HEK293T (cell line): ENCODE data around the gene CFAP68.

ENCODE experiments used
- ARNT ChIP-seq: fragments of 450-650 bp; IDR thresholded peaks from 2 replicates; pipeline ENCODE4 v1.6.1; 2017; ENCODE audit warnings: mild to moderate bottlenecking
- BHLHE40 ChIP-seq: fragments of 450-650 bp; IDR thresholded peaks from 2 replicates; pipeline ENCODE4 v1.6.1; 2016; ENCODE audit warnings: mild to moderate bottlenecking, moderate library complexity, borderline replicate concordance
- ELF4 ChIP-seq: fragments of 450-650 bp; IDR thresholded peaks from 2 replicates; pipeline ENCODE4 v1.6.1; 2017; ENCODE audit warnings: antibody characterized with exemption
- FOXM1 ChIP-seq: fragments of 450-650 bp; IDR thresholded peaks from 2 replicates; pipeline ENCODE4 v1.6.1; 2017; ENCODE audit warnings: mild to moderate bottlenecking, borderline replicate concordance
- L3MBTL2 ChIP-seq: fragments of 450-650 bp; conservative IDR thresholded peaks from 2 replicates; pipeline ENCODE4 v1.6.1; 2016; ENCODE audit warnings: mild to moderate bottlenecking
- LEF1 ChIP-seq: fragments of 450-650 bp; IDR thresholded peaks from 2 replicates; pipeline ENCODE4 v1.6.1; 2017; ENCODE audit warnings: mild to moderate bottlenecking, borderline replicate concordance
- SP1 ChIP-seq: fragments of 450-650 bp; IDR thresholded peaks from 2 replicates; pipeline ENCODE4 v1.6.1; 2017
- SUZ12 ChIP-seq: fragments of 450-650 bp; IDR thresholded peaks from 2 replicates; pipeline ENCODE4 v1.6.1; 2016; ENCODE audit warnings: mild to moderate bottlenecking
- TARDBP ChIP-seq: fragments of 450-650 bp; IDR thresholded peaks from 2 replicates; pipeline ENCODE4 v1.6.1; 2016
- ZNF384 ChIP-seq: fragments of 450-650 bp; IDR thresholded peaks from 2 replicates; pipeline ENCODE4 v1.6.1; 2016

DNA sequence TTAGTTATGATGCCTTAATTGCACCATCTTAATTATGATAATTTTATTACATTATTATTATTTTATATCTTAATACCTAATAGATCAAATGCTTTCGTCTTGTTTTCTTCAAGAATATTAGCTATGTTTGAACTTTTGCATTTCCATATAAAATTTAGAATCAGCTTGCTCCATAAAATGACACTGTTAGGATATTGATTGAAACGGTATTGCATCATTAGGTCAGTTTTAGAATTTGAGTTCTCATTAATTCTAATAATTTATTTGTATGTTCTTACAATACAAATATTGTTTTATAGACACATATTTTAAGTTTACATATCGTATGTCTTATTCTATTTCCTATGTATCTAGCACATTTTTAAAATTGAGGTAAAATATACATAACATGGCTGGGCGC lies 6.7 kb downstream of the CFAP68 start:
- TF ChIP-seq BHLHE40 (no peak), L3MBTL2 (no peak), ZNF384 (no peak), SP1 (no peak), SUZ12 (no peak), LEF1 (no peak), FOXM1 (no peak), ARNT (no peak), TARDBP (no peak), ELF4 (no peak)
